Central memory CD4-positive, alpha-beta T cell (primary cell): Measurements from ENCODE around the gene ABCC1.

Experiments used
- DNase-seq: peaks from one replicate; pipeline ENCODE4 v3.0.0; 2022

ABCC1 gene

DNA sequence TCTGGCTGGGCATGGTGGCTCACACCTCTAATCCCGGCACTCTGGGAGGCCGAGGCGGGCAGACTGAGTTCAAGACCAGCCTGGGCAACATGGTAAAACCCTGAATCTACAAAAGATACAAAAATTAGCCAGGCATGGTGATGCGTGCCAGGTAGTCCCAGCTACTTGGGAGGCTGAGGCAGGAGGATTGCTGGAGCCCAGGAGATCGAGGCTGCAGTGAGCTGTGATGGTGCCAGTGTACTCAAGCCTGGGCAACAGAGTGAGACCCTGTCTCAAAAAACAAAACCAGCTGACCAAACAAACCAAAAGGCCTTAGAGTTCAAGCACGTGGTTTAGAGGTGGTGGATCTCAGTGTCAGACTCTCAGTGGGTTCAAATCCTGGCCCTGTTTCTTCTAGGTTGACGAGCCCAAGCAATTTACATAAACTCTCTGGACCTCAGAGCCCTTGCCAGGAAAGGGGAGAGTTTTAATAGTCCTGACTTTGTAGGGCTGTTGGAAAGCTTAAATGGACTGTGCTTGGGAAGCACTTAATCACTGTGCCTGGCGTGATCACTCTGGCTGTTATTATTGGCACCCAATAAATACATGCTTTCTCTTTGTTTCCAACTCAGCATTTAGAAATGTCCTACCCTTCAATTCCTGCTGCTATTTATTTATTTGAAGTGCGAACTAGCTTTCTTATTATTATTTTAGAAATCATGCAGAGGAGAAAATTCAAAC is 44.7 kb downstream of the ABCC1 start:
- DNase-seq = no peak

DNA sequence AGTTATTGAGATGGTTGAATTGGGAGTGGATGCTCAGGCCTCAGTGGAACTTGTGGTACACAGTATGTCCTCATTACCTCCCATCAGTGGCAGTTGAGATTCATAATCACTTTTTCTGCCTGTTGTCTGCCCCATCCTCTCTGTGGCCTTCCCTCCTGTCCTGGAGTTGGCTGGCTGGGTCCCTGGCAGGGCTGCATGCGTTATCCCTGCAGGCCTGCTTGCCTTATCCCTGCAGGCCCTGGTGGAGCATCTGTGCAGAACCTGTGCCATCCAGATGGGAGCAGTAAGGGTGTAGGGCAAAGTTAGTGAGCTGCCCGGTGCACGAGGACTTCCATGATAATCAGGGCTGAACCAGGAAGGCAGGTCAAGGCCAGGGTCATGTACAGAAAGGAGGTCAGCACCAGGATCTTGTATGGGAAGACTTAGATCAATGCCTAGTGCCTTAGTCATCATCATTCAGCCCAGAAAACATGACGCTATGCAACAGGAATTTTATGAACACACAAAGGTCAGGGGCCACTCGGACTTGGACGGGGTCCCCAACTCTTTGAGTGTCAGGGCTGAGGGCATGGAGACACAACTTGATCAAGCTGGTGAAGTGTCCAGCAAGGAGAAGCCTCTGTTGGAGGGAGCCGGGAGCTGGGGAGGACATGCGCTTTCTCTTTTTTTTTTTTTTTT is 47.2 kb downstream of the ABCC1 start:
- DNase-seq = no peak

DNA sequence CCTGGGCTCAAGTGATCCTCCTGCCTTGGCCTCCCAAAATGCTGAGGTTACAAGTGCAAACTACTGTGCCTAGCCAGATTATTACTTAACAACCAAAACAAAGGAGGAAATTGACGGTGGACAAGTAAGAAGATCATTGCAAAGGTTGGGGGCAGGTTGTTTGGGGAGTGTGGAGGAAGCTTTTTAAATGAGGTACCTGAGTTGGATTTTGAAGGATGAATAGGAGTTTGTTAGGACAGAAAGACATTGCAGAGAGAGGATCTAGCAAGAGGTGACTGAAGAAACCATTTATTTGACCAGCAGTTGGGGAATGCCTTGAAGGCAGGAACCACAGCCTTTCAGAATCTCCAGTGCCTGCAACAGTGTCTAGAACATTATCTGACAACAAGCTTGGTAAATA is 51.3 kb downstream of the ABCC1 start:
- no peak for DNase-seq

DNA sequence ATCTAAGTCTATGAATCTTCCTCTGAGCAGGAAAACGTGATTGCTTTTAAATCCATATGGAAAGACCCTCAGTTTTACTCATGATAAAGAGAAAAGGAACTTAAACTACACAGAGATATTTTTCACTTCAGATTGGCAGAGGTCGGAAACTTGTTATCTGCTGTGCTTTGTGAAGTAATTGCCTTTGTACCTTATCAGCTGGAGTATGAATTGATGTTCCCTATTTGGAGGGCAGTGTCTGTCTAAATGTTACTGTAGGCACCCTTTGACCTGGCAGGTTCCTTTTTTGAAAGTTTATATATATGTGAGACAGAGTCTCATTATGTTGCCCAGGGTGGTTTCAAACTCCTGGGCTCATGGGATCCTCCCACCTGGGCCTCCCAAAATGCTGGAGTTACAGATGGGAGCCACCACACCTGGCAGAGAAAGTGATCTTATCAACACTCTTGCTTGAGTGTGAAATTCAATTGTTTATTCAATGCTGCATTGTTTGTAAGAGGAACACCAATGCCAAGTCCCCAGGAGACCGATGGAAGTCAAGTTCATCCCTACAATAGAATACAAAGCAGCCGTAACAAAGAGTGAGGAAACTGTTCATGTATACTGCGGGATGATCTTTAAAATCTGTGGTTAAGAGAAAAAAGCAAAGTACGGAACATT is 52.3 kb downstream of the ABCC1 start:
- DNase-seq = no peak

DNA sequence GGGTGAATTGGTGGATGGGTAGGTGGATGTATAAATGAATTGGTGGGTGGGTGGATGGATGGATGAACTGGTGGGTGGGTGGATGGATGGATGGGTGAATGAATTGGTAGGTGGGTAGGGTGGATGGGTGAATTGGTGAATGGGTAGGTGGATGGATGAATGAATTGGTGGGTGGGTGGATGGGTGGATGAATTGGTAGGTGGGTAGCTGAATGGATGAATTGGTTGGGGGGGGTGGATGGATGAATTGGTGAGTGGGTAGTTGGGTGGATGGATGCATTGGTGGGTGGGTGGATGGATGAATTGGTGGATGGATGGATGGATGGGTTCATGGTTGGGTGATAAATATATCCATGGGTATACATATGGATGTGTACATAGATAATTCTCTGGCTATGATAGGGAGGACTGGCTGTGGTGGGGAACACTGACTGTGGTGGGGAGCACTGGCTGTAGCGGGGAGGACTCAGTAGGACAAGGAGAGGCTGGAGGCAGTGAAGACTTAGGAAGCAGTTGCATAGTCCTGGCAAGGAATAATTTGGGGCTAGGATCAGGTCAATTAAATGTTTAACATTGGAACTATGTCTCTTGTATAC is 54.4 kb downstream of the ABCC1 start:
- DNase-seq = no peak

DNA sequence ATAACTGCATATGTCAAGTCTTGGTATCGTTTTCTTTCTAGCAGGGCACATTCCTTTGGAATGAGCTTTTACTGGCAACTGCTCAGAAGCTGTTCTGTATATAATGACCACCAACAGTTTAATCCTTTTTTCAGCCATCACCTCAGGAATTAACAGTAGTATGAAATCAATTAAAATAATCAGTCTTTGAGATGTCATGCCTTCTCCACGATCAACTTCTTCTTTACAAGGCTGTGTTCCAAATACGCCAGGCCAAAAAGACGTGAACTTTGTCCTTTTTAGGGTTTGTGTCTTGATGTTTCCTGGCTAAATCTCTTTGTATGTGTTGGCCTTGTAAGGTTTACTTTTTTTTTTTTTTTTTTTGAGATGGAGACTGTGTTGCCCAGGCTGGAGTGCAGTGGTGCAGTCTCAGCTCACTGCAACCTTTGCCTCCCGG is 54.9 kb downstream of the ABCC1 start:
- DNase-seq = no peak

DNA sequence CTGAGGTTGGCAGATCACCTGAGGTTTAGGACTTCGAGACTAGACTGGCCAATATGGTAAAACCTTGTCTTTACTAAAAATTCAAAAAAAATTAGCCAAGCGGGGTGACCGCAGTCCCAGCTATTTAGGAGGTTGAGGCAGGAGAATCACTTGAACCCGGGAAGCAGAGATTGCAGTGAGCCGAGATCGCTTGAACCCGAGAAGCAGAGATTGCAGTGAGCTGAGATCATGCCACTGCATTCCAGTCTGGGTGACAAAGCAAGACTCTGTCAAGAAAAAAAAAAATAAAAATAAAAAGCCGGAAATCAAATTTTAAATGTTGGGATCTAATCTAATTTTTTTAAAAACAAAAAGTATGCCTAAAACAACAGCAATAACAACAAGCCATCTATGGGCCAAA is 56.3 kb downstream of the ABCC1 start:
- no peak for DNase-seq

DNA sequence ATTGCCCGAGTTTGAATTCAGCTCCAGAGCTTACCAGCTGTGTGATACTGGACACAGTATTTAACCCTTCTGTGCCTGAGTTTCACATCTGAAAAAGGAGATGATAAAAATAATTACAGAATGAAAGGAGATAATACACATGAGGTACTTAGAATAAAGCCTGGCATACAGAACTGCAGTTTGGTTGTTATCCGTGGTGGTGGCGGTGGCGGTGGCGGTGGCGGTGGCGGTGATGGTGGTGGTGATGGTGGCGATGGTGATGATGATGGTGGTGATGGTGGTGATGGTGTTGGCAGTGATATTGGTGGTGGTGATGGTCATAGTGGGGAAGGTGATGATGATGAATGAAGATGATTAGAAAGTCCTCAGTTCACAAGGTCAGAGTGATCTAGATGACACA is 57.2 kb downstream of the ABCC1 start:
- no peak for DNase-seq

DNA sequence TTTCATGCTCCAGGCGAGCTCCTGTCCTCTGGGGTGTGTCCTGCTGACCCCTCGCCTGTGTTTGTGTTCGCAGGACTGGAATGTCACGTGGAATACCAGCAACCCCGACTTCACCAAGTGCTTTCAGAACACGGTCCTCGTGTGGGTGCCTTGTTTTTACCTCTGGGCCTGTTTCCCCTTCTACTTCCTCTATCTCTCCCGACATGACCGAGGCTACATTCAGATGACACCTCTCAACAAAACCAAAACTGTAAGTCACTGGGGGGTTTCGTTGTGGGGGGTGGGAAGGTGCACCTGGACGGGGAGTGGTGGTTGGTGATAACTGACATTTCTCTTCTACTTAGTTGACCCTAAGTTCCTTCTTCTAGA is 58.3 kb downstream of the ABCC1 start:
- no peak for DNase-seq

DNA sequence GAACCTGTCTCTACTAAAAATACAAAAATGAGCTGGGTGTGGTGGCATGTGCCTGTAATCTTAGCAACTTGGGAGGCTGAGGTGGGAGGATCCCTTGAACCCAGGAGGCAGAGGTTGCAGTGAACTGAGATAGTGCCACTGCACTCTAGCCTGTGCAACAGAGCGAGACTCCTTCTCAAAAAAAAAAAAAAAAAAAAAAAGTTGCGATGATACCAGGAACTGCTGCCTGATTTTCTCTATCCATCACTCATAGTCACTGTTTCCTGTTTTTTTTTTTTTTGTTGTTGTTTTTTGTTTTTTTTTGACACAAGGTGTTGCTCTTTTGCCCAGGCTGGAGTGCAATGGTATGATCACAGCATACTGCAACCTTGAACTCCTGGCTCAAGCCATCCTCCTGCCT is 59.2 kb downstream of the ABCC1 start:
- DNase-seq = no peak

DNA sequence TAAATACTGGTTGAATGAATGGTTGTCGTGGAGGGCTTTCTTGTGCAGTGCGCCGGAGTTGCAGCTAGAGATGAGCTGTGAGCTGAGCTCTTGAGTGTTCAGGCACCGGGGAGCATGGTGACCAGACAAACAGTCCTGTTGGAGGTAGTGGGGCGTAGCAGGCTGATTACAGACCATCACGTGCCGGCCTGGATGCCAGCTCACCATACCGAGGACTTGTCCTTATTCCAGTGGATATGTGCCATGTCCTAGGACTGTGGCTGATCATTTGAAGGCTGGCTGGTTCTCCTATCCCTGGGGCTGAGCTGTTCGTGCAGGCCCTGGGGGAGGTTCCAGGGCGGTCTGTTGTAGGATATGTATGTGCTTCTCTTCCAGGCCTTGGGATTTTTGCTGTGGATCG is 60.0 kb downstream of the ABCC1 start:
- DNase-seq = no peak

DNA sequence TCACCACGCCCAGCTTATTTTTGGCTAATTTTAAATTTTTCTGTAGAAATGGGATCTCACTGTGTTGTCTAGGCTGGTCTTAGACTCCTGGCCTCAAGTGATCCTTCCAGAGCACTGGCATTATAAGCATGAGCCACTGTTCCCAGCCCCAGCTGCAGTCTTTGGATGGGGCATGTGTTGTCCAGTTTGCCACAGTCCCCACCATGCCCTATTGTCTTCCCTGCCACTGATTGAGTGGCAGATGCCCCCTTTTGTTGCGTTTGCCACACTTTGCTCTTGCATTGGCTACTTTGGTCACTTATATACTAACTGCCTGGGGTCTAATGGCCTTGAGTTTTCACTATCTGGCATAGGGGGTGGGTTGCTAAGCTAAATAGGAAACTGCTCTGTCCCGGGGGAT is 60.8 kb downstream of the ABCC1 start:
- no peak for DNase-seq

DNA sequence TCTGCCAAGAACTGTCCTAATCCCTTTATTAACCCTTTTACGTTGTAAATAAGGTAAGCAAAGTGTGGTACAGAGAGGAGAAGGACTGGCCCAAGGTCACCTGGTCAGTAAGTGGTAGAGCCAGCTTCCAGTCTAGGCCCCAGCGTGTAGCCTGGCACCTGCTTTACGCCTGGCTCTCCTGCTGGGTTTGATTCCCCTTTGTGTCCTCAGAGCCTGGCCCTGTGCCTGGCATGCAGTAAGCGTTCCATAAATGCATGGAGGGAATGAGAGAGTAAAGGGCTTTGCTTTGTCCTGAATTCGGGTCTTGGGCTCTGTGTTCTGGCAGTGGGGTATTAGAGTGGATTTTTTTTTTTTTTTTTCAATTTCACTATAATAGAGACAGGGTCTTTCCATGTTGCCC is 62.7 kb downstream of the ABCC1 start:
- no peak for DNase-seq

DNA sequence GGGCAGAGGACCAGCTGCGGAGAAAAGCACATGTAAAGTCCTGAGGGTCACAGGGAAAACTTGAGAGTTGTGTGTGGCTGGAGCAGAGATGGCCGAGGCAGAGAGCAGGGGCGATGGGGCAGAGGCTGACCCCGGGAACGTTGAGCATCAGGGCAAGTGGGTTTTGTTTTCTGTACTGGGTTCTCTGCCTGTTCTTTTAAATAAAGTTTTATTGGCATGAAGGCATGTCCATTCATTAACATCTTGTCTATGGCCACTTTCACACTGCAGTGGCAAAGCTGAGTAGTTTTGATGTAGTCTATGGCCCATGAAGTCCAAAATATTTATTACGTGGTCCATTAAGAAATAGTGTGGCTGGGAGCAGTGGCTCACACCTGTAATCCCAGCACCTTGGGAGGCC is 64.4 kb downstream of the ABCC1 start:
- no peak for DNase-seq

DNA sequence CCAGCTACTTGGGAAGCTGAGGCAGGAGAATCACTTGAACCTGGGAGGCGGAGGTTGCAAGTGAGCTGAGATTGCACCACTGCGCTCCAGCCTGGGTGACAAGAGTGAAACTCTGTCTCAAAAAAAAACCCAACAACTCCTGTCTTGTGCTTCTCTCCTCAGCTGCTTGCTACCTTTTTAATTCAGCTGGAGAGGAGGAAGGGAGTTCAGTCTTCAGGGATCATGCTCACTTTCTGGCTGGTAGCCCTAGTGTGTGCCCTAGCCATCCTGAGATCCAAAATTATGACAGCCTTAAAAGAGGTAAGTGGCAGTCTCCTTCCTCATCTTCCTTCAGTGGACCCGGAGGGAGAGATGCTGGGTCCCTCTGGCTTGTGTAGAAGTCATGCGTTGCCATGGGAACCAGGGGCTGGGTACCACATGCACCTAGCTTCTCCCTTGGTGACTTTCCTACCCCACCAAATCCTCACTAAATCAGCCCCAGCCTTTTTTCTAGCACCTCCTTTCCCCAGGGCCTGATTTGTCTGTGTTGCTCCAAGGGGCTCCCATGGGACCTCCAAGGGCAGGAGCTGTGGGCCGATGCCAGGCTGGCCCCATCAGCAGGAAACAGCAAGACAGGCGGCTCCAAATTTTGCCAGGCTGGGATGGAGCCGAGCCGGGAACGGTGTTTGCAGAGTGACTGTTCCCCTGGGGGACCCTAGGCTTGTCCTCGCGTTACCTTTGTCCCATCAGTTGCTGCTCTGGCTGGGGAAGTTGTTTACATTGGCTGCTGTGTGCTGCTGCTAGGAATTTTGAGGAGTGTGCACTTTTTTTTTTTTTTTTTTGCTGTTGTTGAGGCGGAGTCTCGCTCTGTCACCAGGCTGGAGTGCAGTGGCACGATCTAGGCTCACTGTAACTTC is 65.2 kb downstream of the ABCC1 start:
- DNase-seq = no peak

DNA sequence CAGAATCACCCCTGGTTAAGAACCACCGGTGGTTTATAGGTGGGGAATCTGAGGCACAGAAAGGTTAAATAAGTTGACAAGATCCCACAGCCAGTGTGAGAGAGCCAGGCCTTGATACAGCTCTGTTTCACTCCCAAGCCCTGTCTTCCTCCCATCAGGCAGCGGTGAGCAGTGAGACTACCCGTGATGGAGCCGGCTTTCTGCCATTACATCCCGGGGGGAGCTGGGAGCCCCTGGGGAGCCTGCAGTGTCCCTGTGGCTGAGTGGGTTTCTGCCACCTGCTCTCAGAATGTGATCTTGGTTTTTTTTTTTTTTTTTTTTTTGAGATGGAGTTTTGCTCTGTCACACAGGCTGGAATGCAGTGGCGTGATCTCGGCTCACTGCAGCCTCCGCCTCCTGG is 66.4 kb downstream of the ABCC1 start:
- no peak for DNase-seq

DNA sequence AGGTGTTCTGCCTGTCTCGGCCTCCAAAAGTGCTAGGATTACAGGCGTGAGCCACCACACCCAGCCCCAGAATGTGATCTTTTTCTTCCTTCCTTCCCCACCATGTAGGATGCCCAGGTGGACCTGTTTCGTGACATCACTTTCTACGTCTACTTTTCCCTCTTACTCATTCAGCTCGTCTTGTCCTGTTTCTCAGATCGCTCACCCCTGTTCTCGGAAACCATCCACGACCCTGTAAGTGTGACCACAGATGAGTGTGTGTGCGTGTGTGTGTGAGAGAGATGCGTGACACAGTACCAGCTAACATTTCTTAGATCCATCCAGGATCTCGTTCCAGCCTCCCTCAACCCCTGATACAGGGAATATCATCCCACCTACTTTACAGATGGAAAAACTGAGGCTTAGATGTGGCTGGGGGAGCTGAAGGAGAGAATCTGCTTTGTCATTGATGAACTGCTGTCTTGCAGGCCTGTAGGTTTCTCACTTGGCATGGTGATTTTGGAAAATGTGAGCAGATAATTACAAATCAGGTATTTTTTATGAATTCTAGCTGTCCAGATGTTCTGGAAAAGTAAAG is 67.1 kb downstream of the ABCC1 start:
- DNase-seq = no peak

DNA sequence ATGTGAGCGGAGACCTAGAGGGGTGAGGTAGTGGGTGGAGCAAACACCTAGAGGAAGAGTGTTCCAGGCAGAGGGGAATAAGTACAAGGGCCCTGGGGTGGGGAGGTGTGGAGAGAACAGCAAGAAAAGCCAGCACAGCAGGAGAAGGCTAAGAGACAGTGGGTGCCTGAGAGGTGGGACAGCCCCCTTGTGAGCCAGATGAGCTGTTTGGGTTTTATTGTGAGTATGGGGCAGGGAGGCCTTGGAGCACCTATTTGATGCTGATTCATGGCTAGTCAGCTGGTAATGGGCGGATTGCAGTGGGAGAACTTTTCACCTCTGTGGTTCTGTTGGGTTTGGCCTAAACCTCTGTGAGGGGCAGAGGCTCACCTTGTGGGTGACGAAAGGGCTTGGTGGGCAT is 68.4 kb downstream of the ABCC1 start:
- DNase-seq = no peak

DNA sequence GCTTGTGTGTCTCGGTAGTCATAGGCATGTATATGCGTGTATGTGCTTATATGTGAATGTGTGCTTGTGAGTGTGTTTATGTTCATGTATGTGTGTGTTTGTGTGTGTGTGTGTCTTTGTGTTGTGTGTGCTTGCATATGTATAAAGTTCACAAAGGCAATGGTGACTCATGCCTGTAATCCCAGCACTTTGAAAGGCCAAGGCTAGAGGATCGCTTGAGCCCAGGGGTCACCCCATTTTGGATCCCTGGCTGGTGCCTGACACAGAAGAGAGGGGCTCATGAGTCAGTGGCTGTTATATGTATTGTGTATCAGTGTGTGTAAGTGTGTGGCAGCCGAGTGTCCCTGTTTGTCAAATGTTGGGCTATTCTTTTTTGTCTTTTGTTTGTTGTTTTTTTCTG is 69.3 kb downstream of the ABCC1 start:
- no peak for DNase-seq

DNA sequence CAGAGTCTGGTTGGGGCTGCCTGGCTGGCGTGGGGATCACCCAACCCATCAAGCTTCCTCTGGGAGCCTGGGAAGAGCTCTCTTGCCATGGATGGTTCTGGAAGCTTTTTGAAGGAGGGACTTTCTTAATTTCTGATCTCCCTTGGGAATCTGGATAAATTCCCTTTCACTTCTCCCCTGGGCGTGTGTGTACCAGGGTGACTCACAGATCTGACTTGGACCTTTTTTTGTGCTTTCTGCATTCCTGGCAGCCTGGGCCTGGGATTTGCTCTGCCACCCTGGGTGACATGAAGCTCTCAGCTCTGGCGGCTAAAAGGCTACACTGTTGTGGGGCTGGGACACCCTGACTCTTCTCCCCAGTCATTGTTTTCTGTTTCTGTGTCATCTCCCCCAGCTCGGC is 70.1 kb downstream of the ABCC1 start:
- no peak for DNase-seq

DNA sequence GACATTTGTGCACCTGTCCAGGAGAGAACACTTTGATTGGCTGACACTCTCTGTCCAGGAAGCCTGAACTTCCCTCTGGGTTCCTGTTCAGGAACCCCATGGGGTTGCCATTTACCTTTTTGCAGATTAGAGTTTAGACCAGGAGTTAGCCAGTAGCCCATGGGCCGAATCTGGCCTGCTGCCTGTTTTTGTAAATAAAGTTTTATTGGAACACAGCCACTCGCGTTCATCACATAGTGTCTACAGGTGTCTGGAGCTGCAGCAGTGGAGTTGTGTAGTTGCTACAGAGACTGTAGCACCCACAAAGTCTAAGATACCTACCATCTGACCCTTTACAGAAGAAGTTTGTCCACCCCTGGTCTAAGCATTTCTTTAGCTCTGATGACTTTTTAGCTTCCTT is 70.9 kb downstream of the ABCC1 start:
- no peak for DNase-seq

DNA sequence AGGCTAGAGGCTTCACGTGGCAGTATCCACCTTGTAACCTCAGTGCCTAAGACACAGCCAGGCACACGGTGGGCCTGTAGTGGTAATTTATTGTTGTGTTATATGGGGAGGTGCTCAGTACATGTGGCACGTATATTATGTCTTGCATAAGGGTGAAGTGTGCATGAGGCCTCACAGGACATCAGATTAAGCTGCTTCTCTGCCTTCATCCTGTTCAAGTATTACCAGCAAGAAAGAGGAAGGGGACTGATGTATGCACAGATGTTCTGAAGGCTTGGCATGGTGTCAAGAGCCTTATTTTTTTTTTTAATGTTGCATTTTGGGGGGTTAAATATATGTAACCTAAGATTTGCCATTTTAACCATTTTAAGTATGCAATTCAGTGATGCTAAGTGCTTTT is 71.6 kb downstream of the ABCC1 start:
- DNase-seq = no peak

DNA sequence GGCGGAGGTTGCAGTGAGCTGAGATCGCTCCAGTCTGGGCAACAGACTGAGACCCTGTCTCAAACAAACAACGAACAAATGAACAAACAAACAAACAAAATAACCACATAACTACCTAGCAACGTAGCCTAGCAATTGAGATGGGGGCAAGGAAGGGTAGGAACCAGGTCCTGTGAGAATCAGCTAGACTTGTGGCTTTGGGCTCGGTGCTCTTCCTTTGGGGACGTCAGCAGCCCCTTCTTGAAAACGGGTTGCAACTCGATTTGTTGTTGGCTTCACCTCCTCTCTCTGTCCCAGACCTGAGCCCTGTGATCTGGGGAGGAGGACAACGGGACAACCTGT is 72.2 kb downstream of the ABCC1 start:
- DNase-seq = no peak
